Neural cell (in vitro differentiated cells): ENCODE measurements around the gene PEX3. TPM values are rescaled to one million over a fixed set of nuclear protein-coding genes. Genes with fewer than 3 reads are reported as not detected.

Experiments
- H2AFZ ChIP-seq: fragments of 200-600, 300-800 bp; sonication (generic), shearing (Covaris generic); 2 replicates; pipeline ENCODE4 v1.6.0; 2014; ENCODE audit warnings: low read depth, mild to moderate bottlenecking, antibody characterized with exemption, low read length, moderate library complexity
- H3F3A ChIP-seq: fragments of 200-600 bp; shearing (Covaris generic); 2 replicates; pipeline ENCODE4 v1.6.1; 2016; ENCODE audit warnings: mild to moderate bottlenecking, moderate library complexity, mixed read lengths, antibody characterized with exemption, low read length; ENCODE audit not compliant: insufficient read depth, poor library complexity, severe bottlenecking
- H3K27ac ChIP-seq: fragments of 200-600, 300-800 bp; sonication (generic), shearing (Covaris generic); 2 replicates; pipeline ENCODE4 v1.5.1; 2014; ENCODE audit warnings: mild to moderate bottlenecking, low read length, moderate library complexity
- H3K27me3 ChIP-seq: fragments of 300-800, 200-600 bp; sonication (generic), shearing (Covaris generic); 2 replicates; pipeline ENCODE4 v1.6.0; 2014; ENCODE audit warnings: mild to moderate bottlenecking, low read depth, low read length, moderate library complexity; ENCODE audit not compliant: insufficient read depth
- H3K36me3 ChIP-seq: fragments of 300-800, 200-600 bp; sonication (generic), shearing (Covaris generic); 2 replicates; pipeline ENCODE4 v1.5.1; 2014; ENCODE audit warnings: mild to moderate bottlenecking, antibody characterized with exemption, low read length, moderate library complexity; ENCODE audit not compliant: insufficient read depth
- H3K4me2 ChIP-seq: fragments of 300-800, 200-600 bp; sonication (generic), shearing (Covaris generic); 2 replicates; pipeline ENCODE4 v1.6.0; 2014; ENCODE audit warnings: mild to moderate bottlenecking, low read length
- H3K4me3 ChIP-seq: fragments of 300-800, 200-600 bp; sonication (generic), shearing (Covaris generic); 2 replicates; pipeline ENCODE4 v1.5.1; 2014; ENCODE audit warnings: mild to moderate bottlenecking, low read length, moderate library complexity
- H3K79me2 ChIP-seq: fragments of 200-600 bp; shearing (Covaris generic); replicated peaks from 2 replicates; pipeline ENCODE4 v1.6.0; 2014; ENCODE audit warnings: mild to moderate bottlenecking, low read length, moderate library complexity; ENCODE audit not compliant: insufficient read depth
- H3K9ac ChIP-seq: fragments of 300-800, 200-600 bp; sonication (generic), shearing (Covaris generic); 2 replicates; pipeline ENCODE4 v1.6.1; 2016; ENCODE audit warnings: mild to moderate bottlenecking, low read length, mixed read lengths
- H3K9me2 ChIP-seq: fragments of 200-600 bp; shearing (Covaris generic); 2 replicates; pipeline ENCODE4 v1.6.1; 2016; ENCODE audit warnings: mild to moderate bottlenecking, low read length, mixed read lengths; ENCODE audit not compliant: insufficient read depth
- H3K9me3 ChIP-seq: fragments of 200-600, 300-800 bp; sonication (generic), shearing (Covaris generic); 2 replicates; pipeline ENCODE4 v1.6.1; 2016; ENCODE audit warnings: mild to moderate bottlenecking, mixed run types, low read length, moderate library complexity, mixed read lengths
- H4K20me1 ChIP-seq: fragments of 200-600 bp; shearing (Covaris generic); 2 replicates; pipeline ENCODE4 v1.6.1; 2016; ENCODE audit warnings: mild to moderate bottlenecking, mixed run types; ENCODE audit not compliant: insufficient read depth
- CTCF ChIP-seq: fragments of 450-650 bp; IDR thresholded peaks from 2 replicates; pipeline ENCODE4 v1.5.1; 2014; ENCODE audit warnings: antibody characterized with exemption, mild to moderate bottlenecking, moderate library complexity; ENCODE audit not compliant: poor library complexity, severe bottlenecking
- EP300 ChIP-seq: fragments of 450-650 bp; conservative IDR thresholded peaks from 2 replicates; pipeline ENCODE4 v1.6.1; 2014; ENCODE audit warnings: antibody characterized with exemption, mild to moderate bottlenecking, moderate library complexity; ENCODE audit not compliant: poor library complexity, severe bottlenecking
- EZH2 ChIP-seq: fragments of 200-600, 300-800 bp; shearing (Covaris generic), sonication (generic); IDR thresholded peaks from 2 replicates; pipeline ENCODE4 v1.6.1; 2014; ENCODE audit warnings: antibody characterized with exemption, low read length, borderline replicate concordance, mild to moderate bottlenecking; ENCODE audit not compliant: insufficient read depth, poor library complexity, severe bottlenecking
- MXI1 ChIP-seq: fragments of 450-650 bp; conservative IDR thresholded peaks from 2 replicates; pipeline ENCODE4 v1.6.1; 2014; ENCODE audit warnings: antibody characterized with exemption, mild to moderate bottlenecking; ENCODE audit not compliant: poor library complexity, severe bottlenecking
- POLR2AphosphoS5 ChIP-seq: IDR thresholded peaks from 2 replicates; pipeline ENCODE4 v1.6.1; 2012
- RAD21 ChIP-seq: fragments of 450-650 bp; conservative IDR thresholded peaks from 2 replicates; pipeline ENCODE4 v1.6.1; 2014; ENCODE audit warnings: antibody characterized with exemption, mild to moderate bottlenecking, moderate library complexity
- REST ChIP-seq: IDR thresholded peaks from 2 replicates; pipeline ENCODE4 v1.6.1; 2012; ENCODE audit warnings: borderline replicate concordance
- SMC3 ChIP-seq: fragments of 450-650 bp; conservative IDR thresholded peaks from 2 replicates; pipeline ENCODE4 v1.6.1; 2014; ENCODE audit warnings: antibody characterized with exemption, mild to moderate bottlenecking, moderate library complexity; ENCODE audit not compliant: poor library complexity
- TAF1 ChIP-seq: IDR thresholded peaks from 2 replicates; pipeline ENCODE4 v1.6.1; 2012; ENCODE audit warnings: low read depth
- polyA plus RNA-seq: library from polyadenylated mRNA; depleted of rRNA; stranded (reverse); fragments of >200 nt; gene quantifications from 2 replicates; pipeline ENCODE4 v1.2.3, GENCODE V29; 2014

PEX3 gene
- polyA plus RNA-seq, 1 donor from 2014 or later: 37.9 TPM

- Histone ChIP-seq H3K4me2 (no peak overlapping the region), H3F3A (no peaks in the 10 kb centered on the region), H3K4me3 (no peak overlapping the region), H3K36me3 (no peaks in the 10 kb centered on the region), H3K27ac (no peak overlapping the region), H3K27me3 (no peaks in the 10 kb centered on the region), H3K9ac (no peak overlapping the region), H3K9me3 (no peaks in the 10 kb centered on the region), H3K79me2 (peaks cover 2% of the 10 kb centered on the region), H4K20me1 (no peaks in the 10 kb centered on the region), H3K9me2 (no peaks in the 10 kb centered on the region), H2AFZ (no peak overlapping the region)
- TF ChIP-seq EP300 (no peak), POLR2AphosphoS5 (no peak), REST (no peak), EZH2 (no peak), RAD21 (no peak), CTCF (no peak), TAF1 (no peak), SMC3 (no peak), MXI1 (no peak)
These were observed 7.2 kb downstream of the PEX3 start for GRCh38 chr6:143457563-143458359.

DNA sequence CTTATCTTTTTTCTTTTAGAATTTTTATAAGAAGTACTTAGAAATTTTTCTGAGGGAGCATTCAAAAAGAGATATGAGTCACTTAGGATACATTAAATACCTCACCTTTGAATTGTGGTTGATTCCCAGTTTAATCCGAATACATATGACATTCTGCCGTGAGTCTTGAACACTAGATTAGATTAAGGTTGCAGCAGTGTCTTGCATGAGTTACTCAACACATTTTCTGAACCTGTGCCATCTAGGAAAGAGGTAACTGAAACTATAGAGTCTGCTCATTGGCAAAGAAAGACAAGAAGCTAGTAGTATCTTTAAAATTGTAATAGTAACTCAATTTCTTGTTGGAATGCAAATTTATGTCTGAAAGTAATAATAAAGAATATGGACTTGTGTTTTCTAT, 14.9 kb downstream of the PEX3 start:
- Histone ChIP-seq H3K36me3 (peaks cover 5% of the 10 kb centered on the region), H3K79me2 (no peaks in the 10 kb centered on the region), H3K9me2 (no peaks in the 10 kb centered on the region), H3K27me3 (no peaks in the 10 kb centered on the region), H3F3A (no peaks in the 10 kb centered on the region), H3K9me3 (no peaks in the 10 kb centered on the region), H3K4me2 (no peak overlapping the region), H2AFZ (no peak overlapping the region), H3K4me3 (no peak overlapping the region), H4K20me1 (no peaks in the 10 kb centered on the region), H3K27ac (no peak overlapping the region), H3K9ac (no peak overlapping the region)
- TF ChIP-seq SMC3 (no peak), EZH2 (no peak), RAD21 (no peak), CTCF (no peak), POLR2AphosphoS5 (no peak), TAF1 (no peak), EP300 (no peak), REST (no peak), MXI1 (no peak)
